Left ventricle myocardium inferior (tissue), 1 donor: ENCODE results near the gene BNIP2. TPM values are rescaled to one million over a fixed set of nuclear protein-coding genes. Genes with fewer than 3 reads are reported as not detected.

Experiments
- DNase-seq: peaks from one replicate; pipeline ENCODE4 v3.0.0-alpha.2; 2020
- H3K27ac ChIP-seq: fragments of 200-600 bp; replicated peaks from 2 replicates; pipeline ENCODE4 v1.8.0; 2021
- H3K27me3 ChIP-seq: fragments of 200-600 bp; 2 replicates; pipeline ENCODE4 v1.8.0; 2021; ENCODE audit warnings: low read depth
- H3K36me3 ChIP-seq: fragments of 200-600 bp; 2 replicates; pipeline ENCODE4 v1.8.0; 2021
- H3K4me1 ChIP-seq: fragments of 200-600 bp; 2 replicates; pipeline ENCODE4 v1.8.0; 2021
- H3K4me3 ChIP-seq: fragments of 200-600 bp; 2 replicates; pipeline ENCODE4 v1.8.0; 2021; ENCODE audit warnings: mild to moderate bottlenecking, moderate library complexity
- H3K9me3 ChIP-seq: fragments of 200-600 bp; replicated peaks from 2 replicates; pipeline ENCODE4 v1.8.0; 2021
- intact Hi-C: fragments of 100-400 bp; cut with micrococcal nuclease; formaldehyde crosslinking; loops from one replicate; pipeline ENCODE4 v1.11.0; 2022
- long read RNA-seq: library from polyadenylated mRNA; unstranded; transcript quantifications from one replicate; pipeline ENCODE4 v2.0.0, GENCODE V29; 2021
- total RNA-seq: library from RNA; stranded (reverse); fragmentation: NEBNext Ultra II Directional; extraction: Animal tissue kit (Norgen Biotek cat#: 25700); gene quantifications from one replicate; pipeline ENCODE4 v1.2.1, GENCODE V29; 2021
- TF ChIP-seq, protein P1 (sequence below): fragments of 200-600 bp; IDR thresholded peaks from 2 replicates; pipeline ENCODE4 v1.8.0; 2021; ENCODE audit warnings: antibody characterized with exemption, mild to moderate bottlenecking, borderline replicate concordance
- donor health status: DM: no; HTN: yes; CAD: no; lungs with severe emphysema.

BNIP2 gene, protein sequence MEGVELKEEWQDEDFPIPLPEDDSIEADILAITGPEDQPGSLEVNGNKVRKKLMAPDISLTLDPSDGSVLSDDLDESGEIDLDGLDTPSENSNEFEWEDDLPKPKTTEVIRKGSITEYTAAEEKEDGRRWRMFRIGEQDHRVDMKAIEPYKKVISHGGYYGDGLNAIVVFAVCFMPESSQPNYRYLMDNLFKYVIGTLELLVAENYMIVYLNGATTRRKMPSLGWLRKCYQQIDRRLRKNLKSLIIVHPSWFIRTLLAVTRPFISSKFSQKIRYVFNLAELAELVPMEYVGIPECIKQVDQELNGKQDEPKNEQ
- 78.0 TPM for total RNA-seq
- long read RNA-seq, full-length matches to known transcripts, result 5 of 118 reads
- long read RNA-seq, partial matches to known transcripts, result 0 of 118 reads
- long read RNA-seq, other reads (novel, unspliced or antisense), result 113 of 118 reads

DNA sequence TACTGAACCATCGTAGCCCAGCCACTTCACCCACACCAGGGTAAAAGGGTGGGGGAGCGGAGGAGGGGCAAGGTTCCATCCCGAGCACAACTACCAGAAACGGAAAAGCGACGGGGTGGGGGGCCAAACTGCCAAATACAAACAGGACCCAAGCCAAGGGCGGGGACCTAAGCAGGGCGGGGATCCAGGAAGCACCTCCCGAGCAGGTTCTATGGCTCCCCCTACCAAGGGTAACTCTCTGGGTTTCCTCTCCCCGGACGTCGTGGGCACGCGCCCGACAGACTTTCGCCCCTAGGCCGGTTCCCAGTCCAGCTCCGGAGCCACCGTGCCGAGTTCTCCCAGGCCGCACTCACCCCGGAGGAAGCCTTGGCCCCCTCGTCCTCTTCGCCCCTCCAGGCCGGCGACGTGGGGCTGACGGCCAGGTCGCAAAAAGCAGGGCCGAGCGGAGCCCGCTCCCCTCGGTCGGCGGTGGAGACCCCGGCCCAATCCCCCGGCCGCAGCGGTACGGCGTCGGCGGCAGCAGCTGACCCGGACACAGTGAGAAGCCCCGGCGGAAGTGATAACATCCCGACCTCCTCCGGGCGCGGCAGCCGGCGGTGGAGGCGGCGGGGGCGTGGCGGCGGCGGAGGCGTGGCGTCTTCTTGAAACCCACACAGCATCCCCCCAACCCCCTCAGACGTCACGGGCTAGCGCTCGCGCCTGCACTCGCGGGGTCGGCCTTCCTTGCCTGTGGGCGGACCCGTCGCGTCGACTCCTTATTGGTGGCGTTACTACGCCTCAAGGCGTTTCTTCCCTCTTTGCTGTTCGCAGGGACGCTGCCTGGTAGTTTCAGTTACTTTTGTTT is at the start of gene BNIP2:
Gene BNIP2, minus strand, starts transcription at position 539 of the 844 bp plus-strand sequence. CDS start 6,863 bp downstream, outside the sequence.
- Histone ChIP-seq H3K27ac (peak within 1 kb of the TSS; percentile 99), H3K27me3 (no peaks in the 10 kb centered on the region), H3K36me3 (peaks cover 6% of the 10 kb centered on the region), H3K9me3 (no peaks in the 10 kb centered on the region), H3K4me3 (peak within 1 kb of the TSS; percentile 96), H3K4me1 (peaks cover 62% of the 10 kb centered on the region)
- TF ChIP-seq, protein P1, sequence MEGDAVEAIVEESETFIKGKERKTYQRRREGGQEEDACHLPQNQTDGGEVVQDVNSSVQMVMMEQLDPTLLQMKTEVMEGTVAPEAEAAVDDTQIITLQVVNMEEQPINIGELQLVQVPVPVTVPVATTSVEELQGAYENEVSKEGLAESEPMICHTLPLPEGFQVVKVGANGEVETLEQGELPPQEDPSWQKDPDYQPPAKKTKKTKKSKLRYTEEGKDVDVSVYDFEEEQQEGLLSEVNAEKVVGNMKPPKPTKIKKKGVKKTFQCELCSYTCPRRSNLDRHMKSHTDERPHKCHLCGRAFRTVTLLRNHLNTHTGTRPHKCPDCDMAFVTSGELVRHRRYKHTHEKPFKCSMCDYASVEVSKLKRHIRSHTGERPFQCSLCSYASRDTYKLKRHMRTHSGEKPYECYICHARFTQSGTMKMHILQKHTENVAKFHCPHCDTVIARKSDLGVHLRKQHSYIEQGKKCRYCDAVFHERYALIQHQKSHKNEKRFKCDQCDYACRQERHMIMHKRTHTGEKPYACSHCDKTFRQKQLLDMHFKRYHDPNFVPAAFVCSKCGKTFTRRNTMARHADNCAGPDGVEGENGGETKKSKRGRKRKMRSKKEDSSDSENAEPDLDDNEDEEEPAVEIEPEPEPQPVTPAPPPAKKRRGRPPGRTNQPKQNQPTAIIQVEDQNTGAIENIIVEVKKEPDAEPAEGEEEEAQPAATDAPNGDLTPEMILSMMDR, result no peak
- DNase-seq, result peak; percentile 100
- intact Hi-C loops, result no loop called here

DNA sequence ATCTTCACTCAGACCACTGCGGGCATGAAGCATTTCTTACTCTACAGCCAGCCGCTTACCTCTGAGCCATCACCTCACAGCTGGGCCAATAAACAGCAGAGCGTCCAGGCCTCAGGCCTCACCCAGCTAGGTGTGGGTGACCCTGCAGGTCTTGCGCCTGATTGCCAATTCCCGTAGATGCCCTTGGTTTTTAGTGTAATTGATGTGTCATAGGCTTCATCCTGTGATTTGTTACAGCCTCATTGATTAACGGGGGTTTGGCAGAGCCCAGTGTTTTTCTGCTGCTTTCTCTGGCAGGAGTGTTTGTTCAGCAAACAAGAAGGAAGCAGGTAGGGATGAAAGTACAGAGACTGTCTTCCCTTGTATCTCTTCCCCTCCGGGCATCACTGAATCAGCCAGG is 49.6 kb upstream of the BNIP2 start:
- Histone ChIP-seq H3K4me1 (no peaks in the 10 kb centered on the region), H3K27ac (no peak overlapping the region), H3K4me3 (no peak overlapping the region), H3K36me3 (no peaks in the 10 kb centered on the region), H3K9me3 (peaks cover 2% of the 10 kb centered on the region), H3K27me3 (peaks cover 29% of the 10 kb centered on the region)
- intact Hi-C loops, result no loop called here
- no peak for DNase-seq
- TF ChIP-seq, protein P1, result no peak

DNA sequence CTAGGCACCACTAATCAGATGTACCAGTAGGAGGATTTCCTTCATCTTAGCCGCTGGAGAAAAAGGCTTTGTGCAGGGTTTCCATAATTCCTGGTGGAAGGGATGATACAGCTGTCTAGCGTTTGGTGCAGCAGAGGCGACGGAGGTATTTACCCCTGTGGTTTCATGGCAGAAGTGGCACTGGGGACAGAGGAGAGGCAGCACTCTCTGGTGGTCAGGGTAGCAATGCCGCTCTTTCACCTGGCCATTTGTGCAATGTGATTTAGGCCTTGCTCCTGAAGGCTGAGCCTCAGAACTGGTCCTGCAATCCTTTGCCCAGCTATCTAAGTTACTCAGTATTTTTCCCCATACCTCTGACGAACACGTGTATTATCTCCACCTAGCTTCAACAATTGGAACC is 47.1 kb upstream of the BNIP2 start:
- intact Hi-C loops, result no loop called here
- TF ChIP-seq, protein P1, result no peak
- no peak overlapping the region for H3K4me3 ChIP-seq

DNA sequence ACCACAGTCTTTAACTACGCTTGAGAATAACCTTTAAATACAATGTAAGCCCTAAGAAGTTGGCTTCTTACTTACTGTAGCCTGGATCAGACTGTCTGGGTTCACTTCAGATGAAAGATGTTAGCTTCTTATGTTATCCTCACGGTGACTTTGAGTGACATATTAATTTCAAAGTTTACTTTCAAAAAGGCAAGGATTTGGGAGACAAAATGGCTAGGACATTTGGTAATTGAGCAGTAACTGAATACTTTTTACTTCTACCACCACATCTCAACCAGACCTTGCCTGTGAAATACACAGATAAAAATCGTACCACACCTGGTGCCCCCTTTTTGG is 36.0 kb upstream of the BNIP2 start:
- Histone ChIP-seq H3K36me3 (no peaks in the 10 kb centered on the region), H3K27ac (no peak overlapping the region), H3K9me3 (no peaks in the 10 kb centered on the region), H3K4me3 (no peak overlapping the region), H3K27me3 (peaks cover 42% of the 10 kb centered on the region), H3K4me1 (no peaks in the 10 kb centered on the region)
- intact Hi-C loops, result loop anchor here (10.0 kb wide), 2 partner anchors 460 to 600 kb away; no protein-coding TSS in a partner anchor
- TF ChIP-seq, protein P1, result no peak
- no peak for DNase-seq

More for the DNA sequence above, 47.1 kb upstream of the BNIP2 start:
- H3K27me3 ChIP-seq, result peaks cover 34% of the 10 kb centered on the region
- no peak overlapping the region for H3K27ac ChIP-seq
- no peak for DNase-seq
- no peaks in the 10 kb centered on the region for H3K36me3 ChIP-seq
- H3K9me3 ChIP-seq, result no peaks in the 10 kb centered on the region
- H3K4me1 ChIP-seq, result no peaks in the 10 kb centered on the region

DNA sequence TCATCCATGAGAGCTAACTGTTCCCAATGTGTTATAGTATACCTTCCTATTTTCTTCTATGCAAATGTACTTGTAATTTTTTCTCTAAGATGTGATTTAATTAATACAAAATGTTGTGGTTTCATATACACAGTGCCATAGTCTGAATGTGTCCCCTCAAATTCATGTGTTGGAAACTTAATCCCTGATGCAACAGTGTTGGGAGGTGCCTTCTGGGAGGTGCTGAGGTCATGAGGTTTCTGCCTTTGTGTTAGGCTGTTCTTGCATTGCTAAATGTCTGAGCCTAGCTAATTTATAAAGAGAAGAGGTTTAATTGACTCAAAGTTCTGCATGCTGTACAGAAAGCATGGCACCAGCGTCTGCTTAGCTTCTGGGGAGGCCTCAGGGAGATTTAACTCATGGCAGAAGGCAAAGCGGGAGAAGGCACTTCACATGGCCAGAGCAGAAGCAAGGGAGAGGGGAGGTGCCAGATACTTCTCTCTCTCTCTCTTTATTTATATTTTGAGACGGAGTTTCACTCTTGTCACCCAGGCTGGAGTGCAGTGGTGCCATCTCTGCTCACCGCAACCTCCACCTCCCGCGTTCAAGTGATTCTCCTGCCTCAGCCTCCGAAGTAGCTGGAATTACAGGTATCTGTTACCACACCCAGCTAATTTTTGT is 34.7 kb upstream of the BNIP2 start:
- intact Hi-C loops, result loop anchor here (10.0 kb wide), 2 partner anchors 461 to 601 kb away; no protein-coding TSS in a partner anchor
- no peak for DNase-seq
- Histone ChIP-seq H3K27ac (no peak overlapping the region), H3K36me3 (no peaks in the 10 kb centered on the region), H3K27me3 (peaks cover 29% of the 10 kb centered on the region), H3K4me3 (no peak overlapping the region), H3K9me3 (no peaks in the 10 kb centered on the region), H3K4me1 (no peaks in the 10 kb centered on the region)
- TF ChIP-seq, protein P1, result no peak
